NCI-H2107 (cell line): Measurements from ENCODE around the gene FAM219A.
"Not testable (repeated sequence)": the region's sequence is repeated elsewhere in the genome, so short reads cannot be mapped to it uniquely, and the experiment has no call there.

ENCODE experiments used
- DNase-seq: peaks from one replicate; lab custom pipeline; 2025; lab: John Stamatoyannopoulos, UW

Gene FAM219A

GRCh38 chr9:34443976-34444375, 14.4 kb downstream of the FAM219A start:
- no peak for DNase-seq

GRCh38 chr9:34443533-34443932, 14.8 kb downstream of the FAM219A start:
- no peak for DNase-seq

- no peak for DNase-seq
These were observed 15.6 kb downstream of the FAM219A start for GRCh38 chr9:34442770-34443169.

GRCh38 chr9:34440017-34440416, 18.4 kb downstream of the FAM219A start:
- no peak for DNase-seq

GRCh38 chr9:34438465-34438864, 19.9 kb downstream of the FAM219A start:
- not testable (repeated sequence) for DNase-seq

- not testable (repeated sequence) for DNase-seq
These were observed 20.5 kb downstream of the FAM219A start for GRCh38 chr9:34437926-34438307.

GRCh38 chr9:34437006-34437925, 21.1 kb downstream of the FAM219A start:
- peak; percentile 87 for DNase-seq

GRCh38 chr9:34431667-34432066, 26.7 kb downstream of the FAM219A start:
- DNase-seq: no peak

- peak; percentile 48 for DNase-seq
These were observed 27.4 kb downstream of the FAM219A start for GRCh38 chr9:34430843-34431437.

GRCh38 chr9:34428325-34428958, 29.9 kb downstream of the FAM219A start:
- DNase-seq: no peak

- DNase-seq: no peak
These were observed 31.9 kb downstream of the FAM219A start for GRCh38 chr9:34426347-34427074.

- DNase-seq: no peak
These were observed 38.5 kb downstream of the FAM219A start for GRCh38 chr9:34419716-34420504.

GRCh38 chr9:34417734-34418133, 40.6 kb downstream of the FAM219A start:
- peak; percentile 60 for DNase-seq

- DNase-seq: no peak
These were observed 45.0 kb downstream of the FAM219A start for GRCh38 chr9:34413231-34413852.

- DNase-seq: no peak
These were observed 46.0 kb downstream of the FAM219A start for GRCh38 chr9:34412336-34412735.

GRCh38 chr9:34409154-34409553, 49.2 kb downstream of the FAM219A start:
- no peak for DNase-seq

- no peak for DNase-seq
These were observed 50.2 kb downstream of the FAM219A start for GRCh38 chr9:34408173-34408572.

- no peak for DNase-seq
These were observed 52.2 kb downstream of the FAM219A start for GRCh38 chr9:34406219-34406618.

GRCh38 chr9:34405719-34406118, 52.7 kb downstream of the FAM219A start:
- DNase-seq: no peak

- peak; percentile 42 for DNase-seq
These were observed 54.6 kb downstream of the FAM219A start for GRCh38 chr9:34403554-34404380.
